Measurements from ENCODE around the gene CHID1. TPM values are rescaled to one million over a fixed set of nuclear protein-coding genes. Genes with fewer than 3 reads are reported as not detected.

CHID1 gene
- polyA plus RNA-seq, 1 donor from 2014 or later = 51.2 TPM

DNA sequence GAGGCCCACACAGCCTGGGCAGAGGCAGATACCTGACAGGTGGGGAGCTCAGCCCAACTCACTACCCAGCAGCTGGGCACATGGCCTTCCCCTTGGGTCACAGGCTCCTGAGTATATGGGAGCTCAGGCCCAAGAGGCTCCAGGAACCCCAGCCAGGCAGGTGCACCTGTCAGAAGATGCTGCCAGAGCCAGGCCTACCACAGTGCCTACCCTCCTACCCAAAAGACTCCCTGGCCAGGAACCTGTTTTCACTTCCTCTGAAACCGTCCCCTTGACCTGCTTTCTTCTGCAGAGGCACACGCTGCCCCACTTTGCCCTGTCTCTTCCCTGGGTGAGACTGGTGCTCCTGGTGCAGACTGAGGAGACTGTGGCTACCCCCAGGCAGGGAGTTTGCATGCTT lies 2.9 kb downstream of the CHID1 start:
- Histone ChIP-seq H3K9ac (ENCODE audit: low read length) (no peak overlapping the region), H3K9me3 (ENCODE audit: low read length) (no peaks in the 10 kb centered on the region), H3K9me2 (ENCODE audit: insufficient read depth, low read length) (no peaks in the 10 kb centered on the region), H3K4me3 (ENCODE audit: low read length) (no peak overlapping the region), H2AFZ (ENCODE audit: low read depth, low read length) (no peak overlapping the region), H3K27ac (ENCODE audit: low read length) (no peak overlapping the region), H4K20me1 (ENCODE audit: insufficient read depth) (no peaks in the 10 kb centered on the region), H3F3A (ENCODE audit: insufficient read depth, low read length, poor library complexity, severe bottlenecking) (no peaks in the 10 kb centered on the region), H3K36me3 (ENCODE audit: insufficient read depth, low read length) (no peaks in the 10 kb centered on the region), H3K27me3 (ENCODE audit: insufficient read depth, low read depth, low read length) (no peaks in the 10 kb centered on the region), H3K79me2 (replicated peaks; ENCODE audit: insufficient read depth, low read length) (peaks cover 11% of the 10 kb centered on the region), H3K4me2 (ENCODE audit: low read length) (no peak overlapping the region)
- TF ChIP-seq SMC3 (conservative IDR thresholded peaks at IDR 0.05; ENCODE audit: poor library complexity) (no peak), RAD21 (conservative IDR thresholded peaks at IDR 0.05) (no peak), TAF1 (IDR thresholded peaks at IDR 0.05; ENCODE audit: low read depth) (no peak), EP300 (conservative IDR thresholded peaks at IDR 0.05; ENCODE audit: poor library complexity, severe bottlenecking) (no peak), POLR2AphosphoS5 (IDR thresholded peaks at IDR 0.05) (no peak), EZH2 (IDR thresholded peaks at IDR 0.05; ENCODE audit: borderline replicate concordance, insufficient read depth, low read length, poor library complexity, severe bottlenecking) (no peak), MXI1 (conservative IDR thresholded peaks at IDR 0.05; ENCODE audit: poor library complexity, severe bottlenecking) (no peak)
- TF ChIP-seq, protein P1, sequence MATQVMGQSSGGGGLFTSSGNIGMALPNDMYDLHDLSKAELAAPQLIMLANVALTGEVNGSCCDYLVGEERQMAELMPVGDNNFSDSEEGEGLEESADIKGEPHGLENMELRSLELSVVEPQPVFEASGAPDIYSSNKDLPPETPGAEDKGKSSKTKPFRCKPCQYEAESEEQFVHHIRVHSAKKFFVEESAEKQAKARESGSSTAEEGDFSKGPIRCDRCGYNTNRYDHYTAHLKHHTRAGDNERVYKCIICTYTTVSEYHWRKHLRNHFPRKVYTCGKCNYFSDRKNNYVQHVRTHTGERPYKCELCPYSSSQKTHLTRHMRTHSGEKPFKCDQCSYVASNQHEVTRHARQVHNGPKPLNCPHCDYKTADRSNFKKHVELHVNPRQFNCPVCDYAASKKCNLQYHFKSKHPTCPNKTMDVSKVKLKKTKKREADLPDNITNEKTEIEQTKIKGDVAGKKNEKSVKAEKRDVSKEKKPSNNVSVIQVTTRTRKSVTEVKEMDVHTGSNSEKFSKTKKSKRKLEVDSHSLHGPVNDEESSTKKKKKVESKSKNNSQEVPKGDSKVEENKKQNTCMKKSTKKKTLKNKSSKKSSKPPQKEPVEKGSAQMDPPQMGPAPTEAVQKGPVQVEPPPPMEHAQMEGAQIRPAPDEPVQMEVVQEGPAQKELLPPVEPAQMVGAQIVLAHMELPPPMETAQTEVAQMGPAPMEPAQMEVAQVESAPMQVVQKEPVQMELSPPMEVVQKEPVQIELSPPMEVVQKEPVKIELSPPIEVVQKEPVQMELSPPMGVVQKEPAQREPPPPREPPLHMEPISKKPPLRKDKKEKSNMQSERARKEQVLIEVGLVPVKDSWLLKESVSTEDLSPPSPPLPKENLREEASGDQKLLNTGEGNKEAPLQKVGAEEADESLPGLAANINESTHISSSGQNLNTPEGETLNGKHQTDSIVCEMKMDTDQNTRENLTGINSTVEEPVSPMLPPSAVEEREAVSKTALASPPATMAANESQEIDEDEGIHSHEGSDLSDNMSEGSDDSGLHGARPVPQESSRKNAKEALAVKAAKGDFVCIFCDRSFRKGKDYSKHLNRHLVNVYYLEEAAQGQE (IDR thresholded peaks at IDR 0.05; ENCODE audit: borderline replicate concordance) = no peak
- TF ChIP-seq, protein P2, sequence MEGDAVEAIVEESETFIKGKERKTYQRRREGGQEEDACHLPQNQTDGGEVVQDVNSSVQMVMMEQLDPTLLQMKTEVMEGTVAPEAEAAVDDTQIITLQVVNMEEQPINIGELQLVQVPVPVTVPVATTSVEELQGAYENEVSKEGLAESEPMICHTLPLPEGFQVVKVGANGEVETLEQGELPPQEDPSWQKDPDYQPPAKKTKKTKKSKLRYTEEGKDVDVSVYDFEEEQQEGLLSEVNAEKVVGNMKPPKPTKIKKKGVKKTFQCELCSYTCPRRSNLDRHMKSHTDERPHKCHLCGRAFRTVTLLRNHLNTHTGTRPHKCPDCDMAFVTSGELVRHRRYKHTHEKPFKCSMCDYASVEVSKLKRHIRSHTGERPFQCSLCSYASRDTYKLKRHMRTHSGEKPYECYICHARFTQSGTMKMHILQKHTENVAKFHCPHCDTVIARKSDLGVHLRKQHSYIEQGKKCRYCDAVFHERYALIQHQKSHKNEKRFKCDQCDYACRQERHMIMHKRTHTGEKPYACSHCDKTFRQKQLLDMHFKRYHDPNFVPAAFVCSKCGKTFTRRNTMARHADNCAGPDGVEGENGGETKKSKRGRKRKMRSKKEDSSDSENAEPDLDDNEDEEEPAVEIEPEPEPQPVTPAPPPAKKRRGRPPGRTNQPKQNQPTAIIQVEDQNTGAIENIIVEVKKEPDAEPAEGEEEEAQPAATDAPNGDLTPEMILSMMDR (IDR thresholded peaks at IDR 0.05; ENCODE audit: poor library complexity, severe bottlenecking) = no peak

GRCh38 chr11:905952-906351 lies 4.7 kb downstream of the CHID1 start:
- H3K9me2 ChIP-seq (ENCODE audit: insufficient read depth, low read length) = no peaks in the 10 kb centered on the region
- no peaks in the 10 kb centered on the region for H3F3A ChIP-seq (ENCODE audit: insufficient read depth, low read length, poor library complexity, severe bottlenecking)
- peaks cover 11% of the 10 kb centered on the region for H3K79me2 ChIP-seq (replicated peaks; ENCODE audit: insufficient read depth, low read length)
- no peaks in the 10 kb centered on the region for H3K36me3 ChIP-seq (ENCODE audit: insufficient read depth, low read length)
- H3K27me3 ChIP-seq (ENCODE audit: insufficient read depth, low read depth, low read length) = no peaks in the 10 kb centered on the region
- no peak overlapping the region for H2AFZ ChIP-seq (ENCODE audit: low read depth, low read length)
- no peak overlapping the region for H3K9ac ChIP-seq (ENCODE audit: low read length)
- TF ChIP-seq POLR2AphosphoS5 (IDR thresholded peaks at IDR 0.05) = no peak
- TF ChIP-seq RAD21 (conservative IDR thresholded peaks at IDR 0.05) = no peak
- TF ChIP-seq, protein P1 (IDR thresholded peaks at IDR 0.05; ENCODE audit: borderline replicate concordance) = no peak
- TF ChIP-seq EP300 (conservative IDR thresholded peaks at IDR 0.05; ENCODE audit: poor library complexity, severe bottlenecking) = no peak
- TF ChIP-seq SMC3 (conservative IDR thresholded peaks at IDR 0.05; ENCODE audit: poor library complexity) = no peak
- TF ChIP-seq EZH2 (IDR thresholded peaks at IDR 0.05; ENCODE audit: borderline replicate concordance, insufficient read depth, low read length, poor library complexity, severe bottlenecking) = no peak
- TF ChIP-seq MXI1 (conservative IDR thresholded peaks at IDR 0.05; ENCODE audit: poor library complexity, severe bottlenecking) = no peak
- TF ChIP-seq, protein P2 (IDR thresholded peaks at IDR 0.05; ENCODE audit: poor library complexity, severe bottlenecking) = no peak
- TF ChIP-seq TAF1 (IDR thresholded peaks at IDR 0.05; ENCODE audit: low read depth) = no peak
- no peak overlapping the region for H3K4me3 ChIP-seq (ENCODE audit: low read length)
- H3K4me2 ChIP-seq (ENCODE audit: low read length) = no peak overlapping the region
- H3K9me3 ChIP-seq (ENCODE audit: low read length) = no peaks in the 10 kb centered on the region
- no peaks in the 10 kb centered on the region for H4K20me1 ChIP-seq (ENCODE audit: insufficient read depth)
- no peak overlapping the region for H3K27ac ChIP-seq (ENCODE audit: low read length)

Measured in neural cell (in vitro differentiated cells).